ENCODE measurements around the gene D2HGDH.
"Not testable (repeated sequence)": the region's sequence is repeated elsewhere in the genome, so short reads cannot be mapped to it uniquely, and the experiment has no call there.

D2HGDH gene

GRCh38 chr2:241768850-241769249 is 34.4 kb downstream of the D2HGDH start:
- DNase-seq (ENCODE audit: low read depth), result no peak

DNA sequence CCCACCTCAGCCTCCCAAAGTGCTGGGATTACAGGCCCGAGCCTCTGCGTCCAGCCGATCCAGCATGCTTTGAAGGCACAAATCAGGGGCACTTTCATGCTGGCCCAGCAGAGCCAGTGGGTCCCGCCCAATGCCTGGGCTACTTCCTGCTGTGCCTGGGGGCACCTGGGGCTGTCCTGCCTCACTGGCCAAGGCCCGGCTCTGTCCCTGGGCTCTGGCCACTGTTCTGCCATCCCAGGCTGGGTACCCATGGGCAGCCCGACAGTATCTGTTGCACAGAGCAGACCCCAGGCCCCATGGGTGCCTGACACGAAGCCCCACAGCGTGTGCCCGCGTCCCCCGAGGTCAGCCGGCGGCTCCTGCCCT is 35.4 kb downstream of the D2HGDH start:
- no peak for DNase-seq (ENCODE audit: low read depth)

GRCh38 chr2:241770185-241770935 is 35.9 kb downstream of the D2HGDH start:
- DNase-seq (ENCODE audit: low read depth), result no peak

- no peak for DNase-seq (ENCODE audit: low read depth)
Measured at GRCh38 chr2:241770936-241771285, 36.5 kb downstream of the D2HGDH start.

DNA sequence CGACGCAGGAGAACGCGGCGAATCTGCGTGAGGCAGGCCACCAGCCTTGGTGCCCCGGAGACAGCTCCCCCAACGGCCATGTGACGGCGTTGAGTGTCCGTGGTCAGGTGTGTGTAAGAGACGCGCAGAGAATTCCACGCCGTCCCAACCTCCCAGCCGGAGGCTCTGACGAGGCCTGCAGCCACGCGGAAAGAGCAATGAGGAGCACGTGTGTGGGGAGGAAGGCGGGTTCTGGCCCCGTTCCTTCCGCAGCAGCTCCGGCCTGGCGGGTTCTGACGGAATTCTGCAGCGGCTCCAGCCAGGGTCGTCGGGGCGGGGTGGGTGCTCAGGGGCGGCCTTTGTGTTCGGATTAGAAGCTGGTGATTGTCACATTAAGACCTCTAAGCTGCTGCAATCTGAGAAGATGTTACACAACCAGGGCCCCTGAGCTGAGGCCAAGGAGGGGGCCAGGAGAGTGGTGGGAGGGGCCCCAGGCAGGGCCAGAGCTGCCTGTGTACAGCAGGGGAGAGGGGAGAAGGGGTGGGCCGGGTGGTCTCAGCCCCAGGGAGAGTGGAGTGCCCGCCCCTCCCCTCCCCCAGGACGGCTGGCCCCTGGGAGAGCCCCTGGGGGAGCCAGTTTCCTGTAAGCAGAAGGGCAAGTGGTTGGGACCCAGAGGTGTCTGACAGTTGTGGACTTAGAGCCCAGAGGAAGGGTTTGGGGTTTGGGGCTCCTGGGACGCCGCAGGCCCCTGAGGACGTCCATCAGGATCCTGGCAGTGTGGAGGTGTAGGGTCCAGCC is 37.0 kb downstream of the D2HGDH start:
- peak; percentile 53 for DNase-seq (ENCODE audit: low read depth)

DNA sequence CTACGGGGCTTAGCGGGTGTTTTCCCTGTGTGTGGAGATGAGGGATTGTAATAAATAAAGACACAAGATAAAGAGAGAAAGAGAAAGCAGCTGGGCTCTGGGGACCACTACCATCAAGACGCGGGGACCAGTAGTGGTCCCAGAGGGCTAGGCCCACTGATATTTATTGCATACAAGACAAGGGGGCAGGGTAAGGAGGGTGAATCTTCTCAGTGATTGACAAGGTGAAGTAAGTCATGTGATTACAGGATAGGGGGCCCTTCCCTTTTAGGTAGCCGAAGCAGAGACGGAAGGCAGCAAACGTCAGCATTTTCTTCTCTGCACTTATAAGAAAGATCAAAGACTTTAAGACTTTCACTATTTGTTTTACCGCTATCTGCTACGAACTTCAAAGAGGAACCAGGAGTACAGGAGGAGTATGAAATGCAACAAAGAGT is 37.7 kb downstream of the D2HGDH start:
- no peak for DNase-seq (ENCODE audit: low read depth)

- no peak for DNase-seq (ENCODE audit: low read depth)
Measured at GRCh38 chr2:241773511-241774418, 39.3 kb downstream of the D2HGDH start.

DNA sequence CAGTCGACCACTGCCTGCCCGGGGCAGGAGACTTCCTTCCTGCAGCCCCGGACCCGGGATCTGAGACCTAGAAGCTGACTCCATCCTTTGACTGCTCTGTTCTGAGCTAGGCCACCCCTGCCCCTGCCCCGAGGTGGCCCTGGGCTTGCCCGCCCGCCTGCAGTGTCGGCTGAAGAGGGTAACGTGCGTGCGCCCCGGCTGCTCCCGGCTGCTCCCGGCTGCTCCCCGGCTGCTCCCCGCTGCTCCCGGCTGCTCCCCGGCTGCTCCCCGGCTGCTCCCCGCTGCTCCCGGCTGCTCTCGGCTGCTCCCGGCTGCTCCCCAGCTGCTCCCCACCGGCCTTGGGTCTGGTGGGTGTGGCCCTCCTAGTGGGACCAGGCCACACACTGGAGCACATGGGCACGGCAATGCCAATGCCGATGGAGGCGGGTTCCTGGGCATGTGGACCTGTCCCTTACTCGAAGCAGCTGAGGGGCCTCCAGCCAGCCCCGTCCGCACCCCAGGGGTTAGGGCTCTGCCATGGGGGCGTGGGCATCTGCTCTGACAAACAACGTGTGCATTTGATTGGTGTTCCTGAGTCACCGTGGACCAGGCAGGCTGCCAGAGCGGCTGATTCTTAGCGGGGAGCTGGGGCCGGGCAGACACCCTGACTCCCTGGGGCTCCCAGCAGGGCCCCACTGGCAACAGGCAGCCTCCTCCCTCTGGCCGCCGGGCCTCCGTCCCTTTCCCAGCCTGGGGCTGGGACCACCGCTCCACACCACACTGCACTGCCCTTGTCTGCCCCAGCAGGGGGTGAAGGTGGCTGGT is 40.2 kb downstream of the D2HGDH start:
- DNase-seq (ENCODE audit: low read depth), result peak; percentile 82

GRCh38 chr2:241775223-241776177 is 41.1 kb downstream of the D2HGDH start:
- peak; percentile 45 for DNase-seq (ENCODE audit: low read depth)

DNA sequence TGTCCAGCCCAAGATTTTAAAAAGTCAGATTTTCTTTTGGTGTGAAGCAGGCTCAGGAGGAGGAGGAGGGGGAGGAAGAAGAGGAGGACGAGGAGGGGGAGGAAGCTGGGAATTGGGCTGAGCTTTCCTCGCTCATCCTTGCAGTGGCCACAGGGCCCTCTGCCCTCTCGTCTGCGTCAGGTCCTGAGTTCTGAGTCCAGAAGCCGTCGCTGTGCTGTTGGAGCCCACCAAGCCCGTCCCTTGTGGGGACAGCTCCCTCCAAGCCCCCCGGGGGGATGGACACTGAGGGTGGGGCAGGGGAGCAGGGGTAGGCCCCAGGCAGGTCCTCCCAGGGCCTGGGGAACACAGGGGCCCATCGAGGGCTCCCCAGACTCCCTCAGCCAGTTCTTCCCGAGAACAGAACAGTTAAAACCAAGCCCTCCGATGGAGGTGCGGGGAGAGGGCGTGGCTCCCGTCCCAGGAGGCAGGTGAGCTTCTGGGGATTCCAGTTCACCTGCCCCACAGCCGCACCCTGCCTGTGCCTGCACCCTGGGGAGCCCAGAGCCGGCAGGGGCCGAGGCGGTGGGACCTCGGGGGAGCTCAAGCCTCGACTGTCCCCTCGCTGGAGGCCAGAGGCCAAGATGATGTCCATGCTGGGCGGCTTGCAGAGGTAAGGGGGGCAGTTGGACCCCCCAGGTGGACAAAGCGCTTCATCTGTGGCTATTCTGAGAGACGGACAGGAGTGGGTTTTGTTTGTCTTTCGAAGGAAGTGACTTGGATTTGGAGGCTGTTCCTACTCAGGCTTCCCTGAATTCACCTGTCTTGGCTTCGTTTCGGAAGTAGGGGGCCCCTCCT is 42.1 kb downstream of the D2HGDH start, which contains the start of gene GAL3ST2:
TSS of gene GAL3ST2 (plus strand) at position 487 of the 834 bp plus-strand sequence. CDS start at position 621, 134 bp downstream.
- no peak for DNase-seq (ENCODE audit: low read depth)

DNA sequence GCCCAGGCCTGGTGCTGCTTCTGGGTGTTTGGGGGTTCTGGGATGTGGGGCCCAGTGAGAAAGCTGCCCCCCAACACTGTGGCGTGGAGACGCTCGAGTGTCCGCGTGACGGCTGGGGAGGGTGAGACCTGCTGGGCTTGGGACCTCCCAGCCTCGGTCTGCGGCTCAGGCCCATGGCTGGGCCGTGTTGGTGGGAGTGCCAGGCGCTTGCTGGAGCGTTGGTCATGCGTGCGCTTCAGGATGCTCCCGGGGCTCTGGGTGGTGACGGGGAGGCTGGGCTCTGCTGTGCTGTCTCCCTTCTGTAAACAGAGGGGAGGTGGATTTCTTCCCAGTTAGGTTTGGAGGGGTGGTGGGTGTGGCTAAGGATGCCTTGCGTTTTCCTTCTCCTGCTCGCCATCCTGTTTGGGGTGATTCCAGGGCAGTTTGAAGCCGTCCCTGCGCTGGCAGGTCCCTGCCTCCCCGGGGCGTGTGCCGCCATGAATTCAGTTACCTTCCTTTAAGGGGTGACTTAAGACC is 42.8 kb downstream of the D2HGDH start:
- no peak for DNase-seq (ENCODE audit: low read depth)

GRCh38 chr2:241777686-241778627 is 43.5 kb downstream of the D2HGDH start:
- no peak for DNase-seq (ENCODE audit: low read depth)

- no peak for DNase-seq (ENCODE audit: low read depth)
Measured at GRCh38 chr2:241780939-241781569, 46.6 kb downstream of the D2HGDH start.

- not testable (repeated sequence) for DNase-seq (ENCODE audit: low read depth)
Measured at GRCh38 chr2:241782053-241782452, 47.6 kb downstream of the D2HGDH start.

- no peak for DNase-seq (ENCODE audit: low read depth)
Measured at GRCh38 chr2:241788135-241788534, 53.7 kb downstream of the D2HGDH start.

- DNase-seq (ENCODE audit: low read depth), result no peak
Measured at GRCh38 chr2:241788572-241788971, 54.1 kb downstream of the D2HGDH start.

DNA sequence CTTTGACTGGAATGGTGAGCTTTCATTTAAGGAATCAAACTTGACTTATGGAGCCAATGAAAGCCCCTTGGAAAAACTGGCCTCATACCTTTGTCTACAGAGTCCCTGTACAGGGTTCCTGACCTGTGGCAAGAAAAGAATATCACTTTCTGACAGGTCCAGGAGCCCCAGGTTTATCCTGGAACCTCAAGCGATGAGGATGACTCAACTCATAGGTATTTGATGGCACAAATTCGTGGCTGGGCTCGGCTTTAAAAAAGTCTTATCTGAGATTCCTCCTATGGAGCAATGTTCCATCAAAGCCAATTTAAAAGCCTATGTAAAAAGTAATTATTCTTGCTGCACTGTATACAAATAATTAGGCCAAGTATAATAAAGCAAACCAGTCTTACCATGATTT is 57.0 kb downstream of the D2HGDH start:
- DNase-seq (ENCODE audit: low read depth), result not testable (repeated sequence)

All from amniotic epithelial cell (primary cell).